GM21381 (cell line): ENCODE measurements around the gene PLOD2.

ENCODE experiments used
- ATAC-seq: cut with Tn5 transposase; IDR thresholded peaks from one replicate; pipeline ENCODE4 v1.9.1; 2021; ENCODE audit warnings: mild to moderate bottlenecking, moderate library complexity; ENCODE audit not compliant: unreplicated experiment

PLOD2 gene

DNA sequence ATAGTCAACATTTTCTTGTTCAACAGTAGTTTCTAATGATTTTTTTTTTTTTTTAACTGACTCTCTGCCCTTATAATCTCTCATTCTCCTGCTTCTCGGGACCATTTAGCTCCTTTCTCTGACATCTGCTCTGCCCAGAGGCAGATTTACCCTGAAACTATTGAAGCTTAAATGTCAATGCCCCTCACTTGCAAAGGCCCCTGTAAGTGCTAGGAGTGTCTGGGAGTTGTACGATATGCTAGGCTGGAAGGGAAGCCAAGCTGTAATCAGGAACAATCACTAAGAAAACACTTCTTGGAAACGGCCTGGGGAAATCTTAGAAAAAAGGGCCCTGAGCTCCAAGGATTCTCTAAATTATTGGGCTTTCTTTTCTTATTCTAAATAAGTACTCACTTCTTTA, 5.8 kb upstream of the PLOD2 start:
- no peak for ATAC-seq

DNA sequence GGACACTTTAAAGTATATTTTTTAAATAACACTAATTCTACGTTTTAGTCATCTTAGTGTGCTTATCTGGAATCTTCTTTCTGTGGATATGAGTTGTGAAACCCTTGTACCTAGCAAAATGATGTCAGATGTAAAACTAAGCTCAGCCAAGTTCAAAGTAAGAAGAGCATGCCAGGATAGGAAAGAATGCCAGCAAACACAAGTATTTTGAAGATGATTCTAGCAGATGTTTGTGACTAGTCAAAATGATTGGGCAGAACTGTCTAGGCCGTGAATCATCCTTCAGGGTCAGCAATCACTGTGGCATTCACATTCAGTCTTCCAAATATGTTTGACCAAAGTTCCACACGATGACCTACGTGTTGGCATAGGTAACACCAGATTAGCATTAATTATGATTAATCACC, 5.4 kb upstream of the PLOD2 start:
- ATAC-seq = no peak

DNA sequence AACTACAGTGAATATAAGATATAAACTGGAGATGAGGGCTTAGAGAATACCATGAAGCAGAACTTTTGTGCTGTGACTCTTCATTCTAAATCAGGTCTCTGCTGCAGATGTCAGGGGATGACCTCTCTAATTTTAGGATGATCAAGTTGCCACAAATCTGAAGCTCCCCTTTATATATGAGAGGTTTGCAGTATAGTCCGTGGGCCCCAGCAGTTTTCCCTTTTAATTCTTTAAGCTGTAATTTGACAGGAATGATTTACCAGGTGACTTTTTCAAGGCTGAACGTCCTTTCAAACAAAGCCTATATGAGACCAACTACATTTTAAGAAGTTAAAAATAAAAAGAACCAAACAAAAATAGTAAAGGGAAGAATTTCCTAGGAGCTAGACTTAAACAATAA, 4.9 kb upstream of the PLOD2 start:
- no peak for ATAC-seq

DNA sequence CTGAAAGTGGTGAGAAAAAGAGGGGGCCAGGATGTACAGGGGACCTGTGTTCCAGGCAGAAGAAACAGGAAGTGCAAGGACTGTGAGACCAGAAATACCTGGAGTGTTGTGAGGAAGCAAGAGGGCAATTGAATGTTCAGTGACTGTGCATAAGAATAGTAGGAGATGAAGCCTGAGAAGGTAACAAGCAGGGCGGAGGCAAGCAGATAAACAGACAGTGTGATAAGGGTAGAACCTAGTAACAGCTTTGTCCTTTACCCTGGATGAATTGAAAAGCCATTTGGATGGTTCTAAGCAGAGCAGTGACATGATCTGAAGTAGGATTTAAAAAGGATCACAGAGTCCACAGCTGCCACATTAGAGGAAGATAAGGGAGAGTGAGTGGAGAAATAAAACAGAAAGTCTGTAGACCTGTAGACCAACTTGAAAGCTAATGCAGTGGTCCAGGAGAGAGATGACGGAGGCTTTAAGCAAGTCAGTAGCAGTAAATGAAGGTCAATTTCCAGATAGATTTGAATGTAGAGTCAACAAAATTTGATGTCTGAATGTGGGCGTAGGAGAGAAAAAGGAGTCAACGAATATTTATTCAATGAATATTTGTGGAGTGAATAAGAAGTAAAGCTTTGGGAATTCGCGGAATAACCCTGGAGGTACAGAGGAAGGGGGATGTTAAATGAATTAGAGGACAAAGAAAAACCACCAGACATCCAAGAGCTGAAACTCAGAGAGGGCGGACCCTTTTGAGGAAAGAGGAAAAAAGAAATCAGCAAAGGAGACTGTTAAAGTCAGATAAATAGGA, 4.2 kb upstream of the PLOD2 start:
- no peak for ATAC-seq

GRCh38 chr3:146164506-146164905, 3.5 kb upstream of the PLOD2 start:
- no peak for ATAC-seq

DNA sequence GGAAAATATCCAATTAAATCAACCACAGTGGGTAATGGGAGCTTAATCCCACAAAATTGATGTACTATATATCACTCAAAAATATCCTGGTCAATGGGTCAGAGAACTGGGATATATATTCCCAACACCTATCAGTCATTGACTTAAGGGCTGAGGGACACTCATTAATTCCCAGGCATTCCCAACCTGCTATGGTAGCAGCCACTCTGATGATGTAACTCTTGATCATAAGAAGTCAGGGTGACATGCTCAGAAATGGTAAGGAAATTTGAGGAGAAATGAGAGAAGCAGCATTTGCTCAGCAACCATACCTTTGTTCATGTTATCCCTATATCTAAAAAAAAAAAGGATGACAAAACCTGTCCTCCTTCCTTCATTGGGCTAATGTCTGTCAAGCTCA, 3.1 kb upstream of the PLOD2 start:
- no peak for ATAC-seq

DNA sequence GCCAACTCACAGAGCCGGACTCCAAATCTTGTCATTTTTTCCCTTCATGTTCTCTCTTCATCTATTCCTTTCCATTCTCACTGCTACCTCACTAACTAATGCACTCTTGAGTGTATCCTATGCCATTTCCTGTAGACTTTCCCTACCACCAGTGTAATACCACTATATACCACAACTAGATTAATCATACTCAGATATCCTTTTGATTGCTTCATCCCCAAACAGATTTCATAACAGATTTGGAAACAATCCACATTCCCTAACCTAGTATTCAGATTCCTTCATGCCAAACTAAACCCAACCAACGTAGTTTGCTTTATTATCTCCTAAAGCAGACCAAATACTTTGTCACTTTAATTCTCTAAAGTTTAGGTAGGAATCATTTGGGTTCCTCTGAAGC, 2.6 kb upstream of the PLOD2 start:
- ATAC-seq = no peak

DNA sequence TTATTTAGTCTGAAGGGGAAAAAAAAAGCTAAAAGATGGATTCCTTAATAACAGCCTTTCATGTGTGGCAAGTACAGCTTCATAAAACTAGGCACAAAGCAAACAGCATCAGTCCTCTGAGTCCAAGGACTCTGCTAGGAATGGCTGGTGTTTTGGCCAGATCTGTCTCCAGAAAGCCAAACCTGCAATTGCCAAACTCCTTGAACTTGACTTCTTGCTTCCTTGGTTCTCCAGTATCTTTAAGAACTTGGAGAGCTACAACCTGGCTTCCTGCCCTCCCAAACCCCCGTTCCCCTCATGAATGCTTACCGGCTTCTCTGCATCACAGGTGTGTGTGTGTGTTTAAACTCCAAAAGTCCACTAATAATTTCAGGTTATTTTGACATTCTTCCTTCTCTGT, 1.6 kb upstream of the PLOD2 start:
- no peak for ATAC-seq

DNA sequence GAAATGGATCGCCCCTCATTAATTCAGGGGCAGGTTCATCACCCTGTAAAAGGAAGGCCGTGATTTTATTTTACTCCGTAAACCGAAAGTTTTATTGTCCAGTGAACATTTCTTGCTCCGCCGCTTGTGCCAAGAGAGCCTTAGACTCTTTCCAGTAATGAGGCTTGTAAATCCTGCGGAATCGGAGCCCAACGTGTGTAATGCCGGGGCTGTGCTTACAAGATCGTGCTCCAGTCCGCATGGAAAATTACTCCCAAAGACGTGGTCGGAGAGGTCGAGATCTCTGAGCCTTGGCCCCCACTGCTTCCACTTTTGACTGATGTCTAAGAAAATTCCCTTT, 649 bp upstream of the PLOD2 start:
- ATAC-seq = no peak

GRCh38 chr3:146160321-146160963, 542 bp downstream of the PLOD2 start:
- no peak for ATAC-seq

- no peak for ATAC-seq
Observed at GRCh38 chr3:146159616-146160320, 1.2 kb downstream of the PLOD2 start.

DNA sequence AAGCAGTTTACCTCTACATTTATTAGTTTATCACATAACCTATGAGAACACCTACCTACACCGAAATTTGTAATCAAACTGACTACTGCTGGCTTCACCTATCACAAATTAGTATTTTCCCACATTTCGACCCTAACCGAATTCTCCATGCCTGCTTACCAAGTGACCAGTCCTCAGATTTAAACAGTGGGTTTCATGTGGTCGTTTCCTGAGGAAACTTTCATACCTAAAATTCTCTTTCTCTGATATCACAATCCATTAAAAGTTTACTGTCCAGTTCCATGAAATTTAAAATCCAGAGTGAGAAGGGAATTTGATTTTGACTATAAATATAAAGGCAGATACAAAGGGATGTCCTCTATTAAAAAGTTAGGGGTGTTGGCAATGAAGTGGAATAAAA, 1.9 kb downstream of the PLOD2 start:
- no peak for ATAC-seq

- no peak for ATAC-seq
Observed at GRCh38 chr3:146157325-146158060, 3.5 kb downstream of the PLOD2 start.

- ATAC-seq = no peak
Observed at GRCh38 chr3:146156666-146157314, 4.2 kb downstream of the PLOD2 start.

DNA sequence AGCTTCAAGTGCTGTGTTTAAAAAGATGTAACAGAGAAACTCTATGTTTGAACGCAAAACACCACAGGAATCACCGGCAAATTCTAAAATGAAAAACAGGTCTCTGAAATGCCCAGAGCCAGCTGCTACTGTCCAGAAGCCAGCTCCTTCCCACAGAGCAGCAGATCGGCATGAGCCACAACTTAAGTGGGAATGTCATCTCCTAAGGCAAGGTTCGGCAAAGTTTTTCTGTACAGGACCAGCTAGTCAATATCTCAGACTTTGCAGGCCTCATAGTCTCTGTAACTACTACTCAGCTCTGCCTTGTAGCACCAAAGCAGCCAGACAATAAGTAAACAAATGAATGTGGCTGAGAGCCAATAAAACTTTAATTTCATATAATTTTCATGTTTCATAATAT, 4.9 kb downstream of the PLOD2 start:
- no peak for ATAC-seq

- ATAC-seq = no peak
Observed at GRCh38 chr3:146154995-146155394, 6.0 kb downstream of the PLOD2 start.

- ATAC-seq = no peak
Observed at GRCh38 chr3:146154316-146154715, 6.7 kb downstream of the PLOD2 start.

DNA sequence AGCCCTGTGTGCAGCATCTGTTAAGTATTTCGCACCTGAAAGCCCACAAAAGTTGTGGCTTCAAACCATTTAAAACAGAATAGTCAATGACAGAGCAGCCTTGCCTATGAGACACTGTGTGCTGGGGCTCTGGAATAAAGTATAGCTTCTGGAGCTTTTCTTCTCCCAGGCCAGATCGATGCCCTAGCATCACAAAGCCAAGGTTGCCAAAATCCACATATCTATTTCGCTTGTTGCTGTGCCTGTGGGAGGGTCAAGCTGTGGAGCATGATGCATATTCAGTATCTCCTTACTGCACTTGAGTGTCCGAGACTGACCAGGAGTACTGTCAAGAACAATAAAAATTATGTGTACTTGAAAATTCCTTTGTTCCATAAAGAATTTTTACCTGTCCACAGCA, 7.6 kb downstream of the PLOD2 start:
- ATAC-seq = no peak

DNA sequence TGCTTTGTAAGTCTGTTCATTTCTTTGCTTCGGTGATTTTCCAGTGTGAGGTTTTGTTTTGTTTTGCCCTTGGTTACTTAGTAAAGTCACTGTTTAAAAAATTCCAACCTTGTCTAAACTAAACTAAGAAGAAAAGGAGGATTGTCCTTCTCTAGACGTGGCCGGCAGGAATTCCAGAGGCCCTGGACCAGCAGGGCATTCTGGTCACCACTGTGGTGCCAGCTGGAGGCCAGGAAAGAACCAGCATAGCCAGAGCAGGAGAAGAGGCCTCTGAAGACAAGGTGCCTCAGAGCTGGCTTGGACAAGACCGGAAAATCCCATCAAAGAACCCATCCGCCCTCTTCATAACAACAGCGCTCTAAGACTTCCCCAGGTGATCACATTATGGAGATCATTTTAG, 8.2 kb downstream of the PLOD2 start:
- ATAC-seq = no peak

GRCh38 chr3:146148468-146148931, 12.5 kb downstream of the PLOD2 start:
- no peak for ATAC-seq

- no peak for ATAC-seq
Observed at GRCh38 chr3:146145642-146146041, 15.3 kb downstream of the PLOD2 start.
